Transverse colon (tissue), 4 donors: ENCODE results near the gene AIF1L. TPM values are rescaled to one million over a fixed set of nuclear protein-coding genes. Genes with fewer than 3 reads are reported as not detected.

ENCODE experiments used
- DNase-seq: peaks from one replicate; pipeline ENCODE4 v3.0.0-alpha.2; 2019
- H3K27ac ChIP-seq, 4 donors: fragments of 200-600 bp; sonication (generic); 2 replicates each; pipeline ENCODE4 v1.5.1; 2016 to 2018; ENCODE audit warnings: inconsistent platforms in 4 of 4
- H3K27me3 ChIP-seq: fragments of 200-600 bp; sonication (generic); 2 replicates; pipeline ENCODE4 v1.5.1; 2017; ENCODE audit warnings: inconsistent platforms
- H3K36me3 ChIP-seq, 4 donors: fragments of 200-600 bp; sonication (generic); 2 replicates each; pipeline ENCODE4 v1.5.1; 2017 to 2019; ENCODE audit warnings: inconsistent platforms in 4 of 4
- H3K4me1 ChIP-seq, 4 donors: fragments of 200-600 bp; sonication (generic); 2 replicates each; pipeline ENCODE4 v1.5.1; 2017 to 2020; ENCODE audit warnings: inconsistent platforms in 4 of 4
- H3K4me3 ChIP-seq, 4 donors: fragments of 200-600 bp; sonication (generic); 1 replicate in 1 of 4; 2 replicates in 3 of 4; pipeline versions ENCODE4 v1.5.1 to v1.6.1; 2017 to 2019; ENCODE audit warnings: inconsistent platforms in 4 of 4
- H3K9me3 ChIP-seq, 2 donors: fragments of 200-600 bp; sonication (generic); 2 replicates each; pipeline ENCODE4 v1.5.1; 2017 to 2019; ENCODE audit warnings: inconsistent platforms in 2 of 2
- EP300 ChIP-seq: sonication (generic); formaldehyde crosslinking; IDR thresholded peaks from one replicate; pipeline ENCODE4 v1.6.1; 2017; ENCODE audit warnings: antibody characterized with exemption, low read depth
- POLR2A ChIP-seq: fragments of 450-650 bp; IDR thresholded peaks from one replicate; pipeline ENCODE4 v1.6.1; 2016; ENCODE audit warnings: antibody characterized with exemption, mild to moderate bottlenecking, moderate library complexity
- POLR2AphosphoS5 ChIP-seq, 3 donors: sonication (generic); formaldehyde crosslinking; IDR thresholded peaks; one replicate each; pipeline ENCODE4 v1.6.1; 2016; ENCODE audit warnings: antibody characterized with exemption in 3 of 3
- WGBS, 2 donors: methylation state at CpG; one replicate each; pipeline ENCODE4 v1.1.5; 2018; ENCODE audit warnings: low coverage in 1 of 2; 5-methylcytosine and 5-hydroxymethylcytosine counted together
- in situ Hi-C, 4 donors: fragments of 200-750 bp; cut with MboI; loops; one replicate each; pipeline versions ENCODE4 v1.15.0 to v1.15.1; 2017; ENCODE audit warnings: low sequenced_read_pairs in 3 of 4, low pct_ligation_motif_present in 1 of 4, low pct_unique_long_range_greater_than_20kb in 1 of 4
- intact Hi-C: fragments of 100-400 bp; cut with DNase I; formaldehyde crosslinking; loops from one replicate; pipeline ENCODE4 v1.15.1; 2023; ENCODE audit warnings: low total_unique reads
- total RNA-seq, 4 donors: library from RNA; depleted of rRNA; stranded (reverse); fragments of >200 nt; gene quantifications; one replicate each; pipeline ENCODE4 v1.1.0, GENCODE V29; 2016
- TF ChIP-seq, protein P1 (sequence below), 5 experiments: fragments of 200-600 bp in 3 of 5; fragments of 450-650 bp in 2 of 5; sonication (generic) in 3 of 5; IDR thresholded peaks; 1 replicate in 2 of 5; 2 replicates in 3 of 5; pipeline ENCODE4 v1.5.1; 2016 to 2017; ENCODE audit warnings: antibody characterized with exemption in 5 of 5, inconsistent platforms in 3 of 5, mild to moderate bottlenecking in 2 of 5, moderate library complexity in 1 of 5

The AIF1L gene
- total RNA-seq, 4 donors from 2014 or later = 0.75 to 4.4 (median 1.7) TPM

DNA sequence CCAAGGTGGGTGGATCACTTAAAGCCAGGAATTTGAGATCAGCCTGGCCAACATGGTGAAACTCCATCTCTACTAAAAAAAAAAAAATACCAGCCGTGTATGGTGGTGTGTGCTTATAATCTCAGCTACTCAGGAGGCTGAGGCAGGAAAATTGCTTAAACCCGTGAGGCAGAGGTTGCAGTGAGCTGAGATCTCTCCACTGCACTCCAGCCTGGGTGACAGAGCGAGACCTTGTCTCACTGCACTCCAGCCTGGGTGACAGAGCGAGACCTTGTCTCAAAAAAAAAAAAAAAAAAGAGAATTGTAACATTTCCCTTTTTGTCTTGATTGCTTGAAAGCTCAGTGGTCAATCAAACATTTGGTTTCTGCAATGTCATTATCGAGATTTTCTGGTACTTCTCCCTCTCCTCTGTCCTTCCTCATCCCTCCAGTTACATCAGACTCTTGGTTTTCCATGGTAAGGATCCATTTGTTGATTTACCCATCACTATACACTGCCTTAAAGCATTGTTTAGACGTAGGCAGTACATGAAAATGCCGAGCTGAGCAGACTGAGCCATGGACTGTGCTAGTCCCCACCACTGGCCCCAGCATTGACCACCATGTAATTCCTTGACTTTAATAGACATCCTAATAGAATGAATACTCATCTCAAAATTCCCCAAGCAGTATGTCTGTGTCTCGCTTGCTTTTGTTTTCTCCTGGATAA, 11.5 kb upstream of the AIF1L start:
- in situ Hi-C loops = no loop called here
- 71 to 72% methylated on average over 5 to 8 of the region's 8 CpGs for WGBS, 2 donors
- no peak overlapping the region for H3K4me3 ChIP-seq
- H3K9me3 ChIP-seq = no peaks in the 10 kb centered on the region
- intact Hi-C loops = no loop called here
- H3K36me3 ChIP-seq = no peaks in the 10 kb centered on the region
- peaks cover 3% of the 10 kb centered on the region for H3K27me3 ChIP-seq
- no peak overlapping the region for H3K27ac ChIP-seq
- no peaks in the 10 kb centered on the region for H3K4me1 ChIP-seq
- no peak for DNase-seq
- TF ChIP-seq, protein P1, sequence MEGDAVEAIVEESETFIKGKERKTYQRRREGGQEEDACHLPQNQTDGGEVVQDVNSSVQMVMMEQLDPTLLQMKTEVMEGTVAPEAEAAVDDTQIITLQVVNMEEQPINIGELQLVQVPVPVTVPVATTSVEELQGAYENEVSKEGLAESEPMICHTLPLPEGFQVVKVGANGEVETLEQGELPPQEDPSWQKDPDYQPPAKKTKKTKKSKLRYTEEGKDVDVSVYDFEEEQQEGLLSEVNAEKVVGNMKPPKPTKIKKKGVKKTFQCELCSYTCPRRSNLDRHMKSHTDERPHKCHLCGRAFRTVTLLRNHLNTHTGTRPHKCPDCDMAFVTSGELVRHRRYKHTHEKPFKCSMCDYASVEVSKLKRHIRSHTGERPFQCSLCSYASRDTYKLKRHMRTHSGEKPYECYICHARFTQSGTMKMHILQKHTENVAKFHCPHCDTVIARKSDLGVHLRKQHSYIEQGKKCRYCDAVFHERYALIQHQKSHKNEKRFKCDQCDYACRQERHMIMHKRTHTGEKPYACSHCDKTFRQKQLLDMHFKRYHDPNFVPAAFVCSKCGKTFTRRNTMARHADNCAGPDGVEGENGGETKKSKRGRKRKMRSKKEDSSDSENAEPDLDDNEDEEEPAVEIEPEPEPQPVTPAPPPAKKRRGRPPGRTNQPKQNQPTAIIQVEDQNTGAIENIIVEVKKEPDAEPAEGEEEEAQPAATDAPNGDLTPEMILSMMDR (IDR thresholded peaks at IDR 0.05) = no peak
- TF ChIP-seq EP300 = no peak
- no peak for TF ChIP-seq POLR2A

DNA sequence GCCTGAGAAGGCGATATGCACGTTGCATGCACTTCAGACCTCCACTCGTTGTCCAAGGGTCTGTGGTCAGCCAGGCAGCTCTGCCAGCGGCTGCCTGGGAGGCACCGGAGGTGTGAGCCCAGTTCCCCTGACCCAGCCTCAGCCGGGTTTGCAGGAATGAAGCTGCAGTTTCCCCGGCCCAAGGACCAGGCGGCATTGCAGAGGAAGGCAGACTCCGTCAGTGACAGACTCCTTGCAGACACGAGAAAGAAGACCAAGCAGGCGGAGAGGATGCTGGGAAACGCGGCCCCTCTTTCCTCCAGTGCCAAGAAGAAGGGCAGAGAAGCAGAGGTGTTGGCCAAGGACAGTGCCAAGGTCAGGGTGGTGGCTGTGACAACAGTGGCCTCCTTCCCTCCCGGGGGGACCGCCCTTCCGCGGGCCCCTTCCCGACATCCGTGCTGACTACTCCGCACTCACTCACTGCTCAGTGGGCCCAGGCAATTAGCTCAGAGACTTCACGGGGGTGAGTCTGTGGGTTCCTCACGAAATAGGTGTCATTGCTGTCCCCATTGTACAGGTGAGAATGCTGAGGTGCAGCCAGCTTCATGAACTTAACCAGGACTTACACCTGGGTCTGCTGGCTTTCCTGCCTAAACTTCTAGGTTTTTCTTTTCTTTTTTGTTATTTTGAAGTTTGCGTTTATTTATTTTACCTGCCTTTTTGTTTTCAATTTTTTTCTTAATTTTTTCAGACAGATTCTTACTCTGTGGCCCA, 10.8 kb upstream of the AIF1L start:
- DNase-seq = no peak
- in situ Hi-C loops (no loop called here), intact Hi-C loops (no loop called here)
- Histone ChIP-seq H3K4me1 (no peaks in the 10 kb centered on the region), H3K27me3 (peaks cover 3% of the 10 kb centered on the region), H3K4me3 (no peak overlapping the region), H3K9me3 (no peaks in the 10 kb centered on the region), H3K36me3 (no peaks in the 10 kb centered on the region), H3K27ac (no peak overlapping the region)
- TF ChIP-seq, protein P1 (IDR thresholded peaks at IDR 0.05) = no peak
- TF ChIP-seq POLR2A = no peak
- TF ChIP-seq POLR2AphosphoS5 (IDR thresholded peaks at IDR 0.05) = no peak
- TF ChIP-seq EP300 = no peak
- 70 to 84% methylated on average over 4 to 20 of the region's 23 CpGs for WGBS, 2 donors

DNA sequence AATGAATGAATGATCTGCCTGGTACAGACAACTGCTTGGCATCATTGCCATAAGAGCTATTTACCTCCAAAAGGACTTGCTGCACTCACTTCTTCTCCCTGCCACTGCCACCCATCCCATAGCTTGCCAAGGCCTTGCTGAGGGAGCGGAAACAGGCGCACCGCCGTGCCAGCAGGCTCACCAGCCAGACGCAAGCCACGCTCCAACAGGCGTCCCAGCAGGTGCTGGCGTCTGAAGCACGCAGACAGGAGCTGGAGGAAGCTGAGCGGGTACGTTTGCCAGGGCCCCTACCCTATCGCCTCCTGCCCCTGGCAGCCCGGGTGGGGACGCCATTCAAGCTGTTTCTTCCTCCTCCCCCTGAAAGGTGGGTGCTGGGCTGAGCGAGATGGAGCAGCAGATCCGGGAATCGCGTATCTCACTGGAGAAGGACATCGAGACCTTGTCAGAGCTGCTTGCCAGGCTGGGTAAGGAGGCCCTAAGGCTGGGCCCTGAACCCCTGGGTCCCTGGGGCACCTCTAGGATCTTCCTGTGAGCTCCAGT, 8.9 kb upstream of the AIF1L start:
- Histone ChIP-seq H3K27ac (no peak overlapping the region), H3K27me3 (peaks cover 3% of the 10 kb centered on the region), H3K36me3 (no peaks in the 10 kb centered on the region), H3K4me1 (no peaks in the 10 kb centered on the region), H3K4me3 (no peak overlapping the region), H3K9me3 (no peaks in the 10 kb centered on the region)
- no peak for DNase-seq
- intact Hi-C loops (no loop called here), in situ Hi-C loops (no loop called here)
- 87% methylated on average over 19 of the region's 19 CpGs; no CpG with 5 or more reads in 1 of the 2 donors for WGBS, 2 donors
- TF ChIP-seq EP300 = no peak
- no peak for TF ChIP-seq POLR2AphosphoS5 (IDR thresholded peaks at IDR 0.05)
- TF ChIP-seq, protein P1 (IDR thresholded peaks at IDR 0.05) = no peak
- TF ChIP-seq POLR2A = no peak

DNA sequence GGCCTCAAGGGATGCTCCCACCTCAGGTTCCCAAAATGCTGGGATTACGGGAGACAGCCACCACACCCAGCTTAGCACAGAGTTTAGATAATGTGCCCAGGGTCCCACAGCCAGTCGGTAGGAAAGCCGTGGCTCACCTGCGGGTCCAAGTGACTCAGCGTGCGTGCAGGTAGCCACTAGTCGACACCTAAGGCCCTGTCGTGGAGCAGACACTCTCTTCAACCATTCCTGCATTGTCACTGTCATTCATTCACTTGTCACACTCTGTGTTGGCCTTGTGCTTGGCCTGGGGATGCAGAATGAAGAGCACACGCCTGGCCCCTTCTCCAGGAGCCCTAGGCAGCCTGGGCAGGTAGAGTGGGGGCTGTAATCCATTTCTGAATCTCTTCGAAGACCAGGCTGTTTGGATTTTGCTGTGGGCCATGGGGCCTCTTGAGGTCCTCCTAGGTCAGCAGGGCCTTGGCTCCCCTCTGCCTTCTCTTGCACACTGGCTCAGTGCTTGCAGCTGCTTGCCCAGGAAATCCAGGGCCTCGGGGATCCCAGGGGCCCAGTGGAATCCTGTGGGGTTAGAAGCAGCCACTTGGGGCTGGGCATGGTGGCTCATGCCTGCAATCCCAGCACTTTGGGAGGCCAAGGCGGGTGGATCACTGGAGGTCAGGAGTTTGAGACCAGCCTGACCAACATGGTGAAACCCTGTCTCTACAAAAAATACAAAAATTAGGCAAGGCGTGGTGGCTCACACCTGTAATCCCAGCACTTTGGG, 6.1 kb upstream of the AIF1L start:
- H3K4me1 ChIP-seq = no peaks in the 10 kb centered on the region
- no peak for DNase-seq
- H3K36me3 ChIP-seq = no peaks in the 10 kb centered on the region
- H3K27ac ChIP-seq = no peak overlapping the region
- intact Hi-C loops (no loop called here), in situ Hi-C loops (no loop called here)
- no peak overlapping the region for H3K4me3 ChIP-seq
- TF ChIP-seq, protein P1 (IDR thresholded peaks at IDR 0.05) = no peak
- no peak for TF ChIP-seq EP300
- TF ChIP-seq POLR2A = no peak
- TF ChIP-seq POLR2AphosphoS5 (IDR thresholded peaks at IDR 0.05) = no peak
- H3K27me3 ChIP-seq = peaks cover 25% of the 10 kb centered on the region
- no peaks in the 10 kb centered on the region for H3K9me3 ChIP-seq
- 88% methylated on average over 12 of the region's 13 CpGs; no CpG with 5 or more reads in 1 of the 2 donors for WGBS, 2 donors
